ENCODE results near the gene DGKH.

DNA sequence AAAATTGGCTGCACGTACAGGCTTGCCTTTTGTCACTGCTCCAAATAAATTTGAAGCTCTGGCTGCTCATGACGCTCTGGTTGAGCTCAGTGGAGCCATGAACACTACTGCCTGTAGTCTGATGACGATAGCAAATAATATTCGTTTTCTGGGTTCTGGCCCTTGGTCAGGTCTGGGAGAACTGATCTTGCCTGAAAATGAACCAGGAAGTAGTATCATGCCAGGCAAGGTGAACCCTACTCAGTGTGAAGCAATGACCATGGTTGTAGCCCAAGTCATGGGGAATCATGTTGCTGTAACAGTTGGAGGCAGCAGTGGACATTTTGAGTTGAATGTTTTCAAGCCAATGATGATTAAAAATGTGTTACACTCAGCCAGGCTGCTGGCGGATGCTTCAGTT is 207.4 kb downstream of the DGKH start:
- no peak for TF ChIP-seq POLR2A (IDR thresholded peaks at IDR 0.05; ENCODE audit: low read depth, low read length)
- no peak for TF ChIP-seq POLR2AphosphoS5 (IDR thresholded peaks at IDR 0.05; ENCODE audit: low read depth, low read length)
- TF ChIP-seq TAF1 (IDR thresholded peaks at IDR 0.05; ENCODE audit: low read depth, low read length): no peak
- TF ChIP-seq SPI1 (IDR thresholded peaks at IDR 0.05; ENCODE audit: low read depth, low read length): no peak
